Ureter (tissue), 1 donor: ENCODE data around the gene PIP5KL1. TPM values are rescaled to one million over a fixed set of nuclear protein-coding genes. Genes with fewer than 3 reads are reported as not detected.

ENCODE experiments used
- DNase-seq: peaks from one replicate; pipeline ENCODE4 v3.0.0-alpha.2; 2020; ENCODE audit warnings: low spot score
- total RNA-seq: library from RNA; stranded (reverse); gene quantifications from one replicate; pipeline ENCODE4 v1.2.4, GENCODE V29; 2023
- donor health status: DM: yes; HTN: yes; CAD: no.

Gene PIP5KL1
- total RNA-seq, 1 donor from 2014 or later, result 3.3 TPM

GRCh38 chr9:127915801-127916719 is 14.5 kb downstream of the PIP5KL1 start:
- no peak for DNase-seq

- no peak for DNase-seq
Measured at GRCh38 chr9:127915325-127915752, 15.2 kb downstream of the PIP5KL1 start.

- DNase-seq, result no peak
Measured at GRCh38 chr9:127913682-127914081, 16.9 kb downstream of the PIP5KL1 start.

GRCh38 chr9:127912882-127913281 is 17.7 kb downstream of the PIP5KL1 start:
- no peak for DNase-seq

GRCh38 chr9:127912296-127912695 is 18.3 kb downstream of the PIP5KL1 start:
- DNase-seq, result no peak

- no peak for DNase-seq
Measured at GRCh38 chr9:127910613-127911205, 19.9 kb downstream of the PIP5KL1 start.

- no peak for DNase-seq
Measured at GRCh38 chr9:127909839-127910273, 20.7 kb downstream of the PIP5KL1 start.

GRCh38 chr9:127908660-127908926 is 22.0 kb downstream of the PIP5KL1 start:
- DNase-seq, result no peak

GRCh38 chr9:127907867-127908659 is 22.5 kb downstream of the PIP5KL1 start:
- DNase-seq, result no peak

GRCh38 chr9:127905788-127906191 is 24.8 kb downstream of the PIP5KL1 start:
- no peak for DNase-seq

GRCh38 chr9:127905004-127905728 is 25.4 kb downstream of the PIP5KL1 start:
- DNase-seq, result no peak

GRCh38 chr9:127904561-127905003 is 26.0 kb downstream of the PIP5KL1 start:
- peak; percentile 88 for DNase-seq

GRCh38 chr9:127903557-127904475 is 26.8 kb downstream of the PIP5KL1 start:
- DNase-seq, result peak; percentile 83

GRCh38 chr9:127899128-127899943 is 31.2 kb downstream of the PIP5KL1 start, which contains the start of gene ST6GALNAC6:
Gene ST6GALNAC6 (minus strand): TSS chr9:127899603. CDS start chr9:127897981, 1,622 bp downstream.
- DNase-seq, result no peak

GRCh38 chr9:127898433-127899127 is 32.0 kb downstream of the PIP5KL1 start:
- DNase-seq, result no peak

- DNase-seq, result peak; percentile 85
Measured at GRCh38 chr9:127897193-127897692, 33.3 kb downstream of the PIP5KL1 start.

GRCh38 chr9:127896395-127897192 is 34.0 kb downstream of the PIP5KL1 start:
- no peak for DNase-seq

GRCh38 chr9:127895811-127896210 is 34.8 kb downstream of the PIP5KL1 start:
- no peak for DNase-seq
